HEK293 (cell line): Measurements from ENCODE around the gene SLC35B1.

ENCODE experiments used
- GLIS2 ChIP-seq: fragments of 450-650 bp; formaldehyde crosslinking; IDR thresholded peaks from 2 replicates; pipeline ENCODE4 v1.5.1; 2016; ENCODE audit warnings: missing biosample characterization, missing genetic modification characterization
- ZNF777 ChIP-seq: fragments of 450-650 bp; formaldehyde crosslinking; IDR thresholded peaks from 2 replicates; pipeline ENCODE4 v1.5.1; 2017; ENCODE audit warnings: missing biosample characterization, missing genetic modification characterization, borderline replicate concordance

GRCh38 chr17:49692751-49693150 is 15.0 kb downstream of the SLC35B1 start:
- TF ChIP-seq ZNF777 (tag by site-specific recombination) (no peak), GLIS2 (tag by site-specific recombination) (no peak)
